Measurements from ENCODE around the gene C12orf56.

- no peak for TF ChIP-seq CTCF (conservative IDR thresholded peaks at IDR 0.05)
- TF ChIP-seq EZH2 (IDR thresholded peaks at IDR 0.05; ENCODE audit: low read depth): no peak
These were observed 27.7 kb downstream of the C12orf56 start for GRCh38 chr12:64362721-64363305.
